Activated CD8-positive, alpha-beta T cell treated with anti-CD3 and anti-CD28 coated beads, Interleukin-2, amount 10 ng/mL, durations not matched to agents 7 days and 5 days (primary cell): ENCODE data around the gene ABCB4. TPM values are rescaled to one million over a fixed set of nuclear protein-coding genes. Genes with fewer than 3 reads are reported as not detected.
A peak's percentile ranks its signal among the peaks of the same experiment; 100 is the strongest.

Experiments used
- ATAC-seq: fragments of 150-1000 bp; cut with Tn5 transposase; one replicate; pipeline ENCODE4 v1.10.0; 2021; ENCODE audit warnings: moderate library complexity
- CTCF ChIA-PET: fragments of 350-600 bp; sonication (Branson Sonifier 250); formaldehyde crosslinking; loops from one replicate; lab custom pipeline; 2021; ENCODE audit warnings: antibody characterized with exemption; lab: Charles Lee
- POLR2A ChIA-PET: fragments of 350-600 bp; sonication (Branson Sonifier 250); formaldehyde crosslinking; loops from one replicate; lab custom pipeline; 2021; ENCODE audit warnings: antibody characterized with exemption; lab: Charles Lee
- DNase-seq: peaks from one replicate; pipeline ENCODE4 v3.0.0-alpha.2; 2020
- H3K27ac Mint-ChIP-seq: one replicate; pipeline ENCODE4 v1.8.0; 2021; ENCODE audit warnings: mild to moderate bottlenecking, mixed read lengths
- H3K27me3 Mint-ChIP-seq: one replicate; pipeline ENCODE4 v1.8.0; 2021; ENCODE audit warnings: low read depth, mixed read lengths
- H3K36me3 Mint-ChIP-seq: one replicate; pipeline ENCODE4 v1.8.0; 2021; ENCODE audit warnings: low read depth, mixed read lengths
- H3K4me1 Mint-ChIP-seq: one replicate; pipeline ENCODE4 v1.8.0; 2021; ENCODE audit warnings: low read depth, mixed read lengths
- H3K4me3 Mint-ChIP-seq: one replicate; pipeline ENCODE4 v1.8.0; 2021; ENCODE audit warnings: mild to moderate bottlenecking, mixed read lengths
- H3K9me3 Mint-ChIP-seq: one replicate; pipeline ENCODE4 v1.8.0; 2022; ENCODE audit warnings: mixed read lengths; ENCODE audit not compliant: insufficient read depth
- total RNA-seq, 2 experiments: library from RNA; stranded (reverse); gene quantifications; one replicate each; pipeline ENCODE4 v1.2.3, GENCODE V29; 2021

The ABCB4 gene
- total RNA-seq, 2 experiments from 2014 or later = not detected

GRCh38 chr7:87416682-87417587 lies 58.5 kb downstream of the ABCB4 start:
- no peaks in the 10 kb centered on the region for H3K4me1 Mint-ChIP-seq
- H3K27ac Mint-ChIP-seq = no peak overlapping the region
- H3K36me3 Mint-ChIP-seq = no peaks in the 10 kb centered on the region
- no peak overlapping the region for H3K4me3 Mint-ChIP-seq
- ATAC-seq (peak; percentile 63), DNase-seq (peak; percentile 79)
- ChIA-PET CTCF (interaction anchor here (0.6 to 5.7 kb wide), 24 partner anchors 11 to 490 kb away, joined by 3 to 70 read pairs (median 4); partner anchors contain the start of gene CROT), POLR2A (no interaction called here)
- no peaks in the 10 kb centered on the region for H3K9me3 Mint-ChIP-seq
- H3K27me3 Mint-ChIP-seq = peaks cover 3% of the 10 kb centered on the region

GRCh38 chr7:87414794-87415188 lies 60.7 kb downstream of the ABCB4 start:
- Mint-ChIP-seq H3K4me1 (no peaks in the 10 kb centered on the region), H3K4me3 (no peak overlapping the region), H3K27me3 (peaks cover 5% of the 10 kb centered on the region), H3K27ac (no peak overlapping the region), H3K9me3 (no peaks in the 10 kb centered on the region), H3K36me3 (no peaks in the 10 kb centered on the region)
- ATAC-seq = no peak
- CTCF ChIA-PET = interaction anchor here (1.3 to 5.7 kb wide), 5 partner anchors 35 to 472 kb away, joined by 5 to 70 read pairs (median 10); partner anchors contain the start of gene CROT
- POLR2A ChIA-PET = interaction anchor here (1.2 kb wide), 1 partner anchor 10 kb away, joined by 3 read pairs; no protein-coding TSS in a partner anchor
- no peak for DNase-seq

GRCh38 chr7:87413951-87414793 lies 61.3 kb downstream of the ABCB4 start:
- peaks cover 5% of the 10 kb centered on the region for H3K27me3 Mint-ChIP-seq
- no peaks in the 10 kb centered on the region for H3K4me1 Mint-ChIP-seq
- ATAC-seq (no peak), DNase-seq (no peak)
- no peaks in the 10 kb centered on the region for H3K9me3 Mint-ChIP-seq
- POLR2A ChIA-PET = interaction anchor here (0.9 to 1.2 kb wide), 2 partner anchors 10 to 262 kb away, joined by 3 read pairs; partner anchors contain the start of gene DMTF1
- H3K27ac Mint-ChIP-seq = no peak overlapping the region
- CTCF ChIA-PET = interaction anchor here (1.0 to 5.7 kb wide), 3 partner anchors 88 to 102 kb away, joined by 3 to 70 read pairs (median 66); no protein-coding TSS in a partner anchor
- no peaks in the 10 kb centered on the region for H3K36me3 Mint-ChIP-seq
- no peak overlapping the region for H3K4me3 Mint-ChIP-seq

GRCh38 chr7:87413029-87413428 lies 62.5 kb downstream of the ABCB4 start:
- H3K27ac Mint-ChIP-seq = no peak overlapping the region

GRCh38 chr7:87411186-87411585 lies 64.3 kb downstream of the ABCB4 start:
- no peak for DNase-seq
- no peak overlapping the region for H3K4me3 Mint-ChIP-seq
- no peaks in the 10 kb centered on the region for H3K36me3 Mint-ChIP-seq
- CTCF ChIA-PET = interaction anchor here (1.4 to 2.1 kb wide), 2 partner anchors 16 to 99 kb away, joined by 3 to 6 read pairs; no protein-coding TSS in a partner anchor
- H3K4me1 Mint-ChIP-seq = no peaks in the 10 kb centered on the region
- H3K27me3 Mint-ChIP-seq = peaks cover 10% of the 10 kb centered on the region
- H3K9me3 Mint-ChIP-seq = no peaks in the 10 kb centered on the region
- no peak for ATAC-seq
- POLR2A ChIA-PET = no interaction called here
- no peak overlapping the region for H3K27ac Mint-ChIP-seq

More at GRCh38 chr7:87413029-87413428, 62.5 kb downstream of the ABCB4 start:
- POLR2A ChIA-PET = interaction anchor here (0.9 kb wide), 1 partner anchor 261 kb away, joined by 3 read pairs; the partner anchor contains the start of gene DMTF1
- DNase-seq = no peak
- no peak for ATAC-seq
- H3K4me3 Mint-ChIP-seq = no peak overlapping the region
- no peaks in the 10 kb centered on the region for H3K4me1 Mint-ChIP-seq
- peaks cover 4% of the 10 kb centered on the region for H3K27me3 Mint-ChIP-seq
- CTCF ChIA-PET = interaction anchor here (1.0 to 4.8 kb wide), 2 partner anchors 101 to 104 kb away, joined by 3 to 70 read pairs; no protein-coding TSS in a partner anchor
- H3K36me3 Mint-ChIP-seq = no peaks in the 10 kb centered on the region
- no peaks in the 10 kb centered on the region for H3K9me3 Mint-ChIP-seq

- no peaks in the 10 kb centered on the region for H3K9me3 Mint-ChIP-seq
- no peaks in the 10 kb centered on the region for H3K36me3 Mint-ChIP-seq
- DNase-seq = no peak
- POLR2A ChIA-PET = no interaction called here
- H3K4me3 Mint-ChIP-seq = no peak overlapping the region
- H3K27me3 Mint-ChIP-seq = peaks cover 10% of the 10 kb centered on the region
- H3K4me1 Mint-ChIP-seq = no peaks in the 10 kb centered on the region
- H3K27ac Mint-ChIP-seq = no peak overlapping the region
- ATAC-seq = no peak
- CTCF ChIA-PET = interaction anchor here (1.2 to 5.7 kb wide), 2 partner anchors 11 to 12 kb away, joined by 3 to 32 read pairs; no protein-coding TSS in a partner anchor
Measured at GRCh38 chr7:87404674-87405073, 70.8 kb downstream of the ABCB4 start.

- CTCF ChIA-PET = interaction anchor here (2.0 kb wide), 1 partner anchor 18 kb away, joined by 13 read pairs; no protein-coding TSS in a partner anchor
- Mint-ChIP-seq H3K4me3 (no peak overlapping the region), H3K9me3 (no peaks in the 10 kb centered on the region), H3K4me1 (no peaks in the 10 kb centered on the region), H3K27ac (no peak overlapping the region), H3K27me3 (no peaks in the 10 kb centered on the region), H3K36me3 (peaks cover 17% of the 10 kb centered on the region)
- DNase-seq (no peak), ATAC-seq (no peak)
- POLR2A ChIA-PET = no interaction called here
Measured at GRCh38 chr7:87398446-87398845, 77.0 kb downstream of the ABCB4 start.

GRCh38 chr7:87395442-87396020 lies 79.9 kb downstream of the ABCB4 start:
- Mint-ChIP-seq H3K27ac (no peak overlapping the region), H3K36me3 (peaks cover 26% of the 10 kb centered on the region), H3K27me3 (no peaks in the 10 kb centered on the region), H3K4me1 (peaks cover 15% of the 10 kb centered on the region), H3K9me3 (no peaks in the 10 kb centered on the region), H3K4me3 (no peak overlapping the region)
- CTCF ChIA-PET = interaction anchor here (1.3 kb wide), 1 partner anchor 16 kb away, joined by 3 read pairs; no protein-coding TSS in a partner anchor
- DNase-seq (no peak), ATAC-seq (no peak)
- POLR2A ChIA-PET = no interaction called here

- ATAC-seq (no peak), DNase-seq (no peak)
- Mint-ChIP-seq H3K36me3 (peaks cover 51% of the 10 kb centered on the region), H3K4me3 (no peak overlapping the region), H3K9me3 (no peaks in the 10 kb centered on the region), H3K27me3 (no peaks in the 10 kb centered on the region), H3K4me1 (peaks cover 15% of the 10 kb centered on the region), H3K27ac (no peak overlapping the region)
- CTCF ChIA-PET = interaction anchor here (1.2 kb wide), 1 partner anchor 41 kb away, joined by 3 read pairs; no protein-coding TSS in a partner anchor
- POLR2A ChIA-PET = no interaction called here
Measured at GRCh38 chr7:87391020-87391701, 84.3 kb downstream of the ABCB4 start.

- Mint-ChIP-seq H3K27ac (no peak overlapping the region), H3K27me3 (no peaks in the 10 kb centered on the region), H3K9me3 (no peaks in the 10 kb centered on the region), H3K36me3 (peaks cover 25% of the 10 kb centered on the region), H3K4me1 (no peaks in the 10 kb centered on the region), H3K4me3 (no peak overlapping the region)
- ATAC-seq (no peak), DNase-seq (no peak)
- CTCF ChIA-PET = no interaction called here
- POLR2A ChIA-PET = no interaction called here
Measured at GRCh38 chr7:87380905-87381304, 94.6 kb downstream of the ABCB4 start.
